Gastrocnemius medialis (tissue), 4 donors: ENCODE results near the gene FKRP.

ENCODE experiments used
- CTCF ChIP-seq, 5 experiments: fragments of 450-650 bp in 3 of 5; fragments of 200-600 bp in 2 of 5; sonication (generic) in 2 of 5; IDR thresholded peaks in 4 of 5; conservative IDR thresholded peaks in 1 of 5; 1 replicate in 4 of 5; 2 replicates in 1 of 5; pipeline ENCODE4 v1.5.1; 2016 to 2019; ENCODE audit warnings: antibody characterized with exemption in 5 of 5, mild to moderate bottlenecking in 3 of 5, moderate library complexity in 3 of 5
- POLR2A ChIP-seq, 2 donors: fragments of 450-650 bp; IDR thresholded peaks; one replicate each; pipeline ENCODE4 v1.6.1; 2017; ENCODE audit warnings: antibody characterized with exemption in 2 of 2, mild to moderate bottlenecking in 2 of 2, moderate library complexity in 2 of 2

GRCh38 chr19:46755853-46756543 lies 10.1 kb downstream of the FKRP start:
- TF ChIP-seq CTCF (IDR thresholded peaks at IDR 0.05 in 4 of 5, conservative IDR thresholded peaks at IDR 0.05 in 1 of 5) (no peak), POLR2A (IDR thresholded peaks at IDR 0.05) (no peak)
